H1 (cell line): ENCODE results near the gene FBN2. TPM values are rescaled to one million over a fixed set of nuclear protein-coding genes. Genes with fewer than 3 reads are reported as not detected.

Experiments
- BACH1 ChIP-seq: IDR thresholded peaks from 2 replicates; pipeline ENCODE4 v1.6.1; 2012; ENCODE audit warnings: low read length, improper control_type of control experiment
- CHD2 ChIP-seq: IDR thresholded peaks from 2 replicates; pipeline ENCODE4 v1.6.1; 2012; ENCODE audit warnings: low read length, improper control_type of control experiment
- EZH2 ChIP-seq: fragments of 200-600 bp; sonication (generic); IDR thresholded peaks from 2 replicates; pipeline ENCODE4 v1.7.1; 2012; ENCODE audit warnings: low read depth, mild to moderate bottlenecking, moderate library complexity, low read length, inconsistent platforms; ENCODE audit not compliant: severe bottlenecking
- GABPA ChIP-seq: IDR thresholded peaks from 2 replicates; pipeline ENCODE4 v1.6.1; 2011; ENCODE audit warnings: mild to moderate bottlenecking, low read length, moderate library complexity, borderline replicate concordance; ENCODE audit not compliant: insufficient read depth
- JUND ChIP-seq: IDR thresholded peaks from 2 replicates; pipeline ENCODE4 v1.6.1; 2011; ENCODE audit warnings: mild to moderate bottlenecking, improper control_type of control experiment, low read length
- RAD21 ChIP-seq, 2 experiments: IDR thresholded peaks in 1 of 2; conservative IDR thresholded peaks in 1 of 2; 2 replicates each; pipeline ENCODE4 v1.6.1; 2011; ENCODE audit warnings: low read depth in 2 of 2, low read length in 2 of 2, improper control_type of control experiment in 1 of 2, inconsistent platforms in 1 of 2, mild to moderate bottlenecking in 1 of 2, moderate library complexity in 1 of 2
- polyA plus RNA-seq, 7 experiments: library from polyadenylated mRNA; depleted of rRNA in 3 of 7; stranded (reverse) in 5 of 7; unstranded in 2 of 7; fragments of >200 nt in 5 of 7; fragments of 200-250 nt in 2 of 7; gene quantifications; 1 replicate in 5 of 7; 2 replicates in 1 of 7; 4 replicates in 1 of 7; pipeline versions ENCODE4 v1.2.1 to v1.2.3, GENCODE V29; 2011 to 2013; ENCODE audit warnings: missing spikeins in 2 of 7, mixed read lengths in 2 of 7
- total RNA-seq: library from RNA; stranded (reverse); fragmentation: NEBNext Ultra II Directional; extraction: Animal tissue kit (Norgen Biotek cat#: 25700); gene quantifications from 2 replicates; pipeline ENCODE4 v1.2.1, GENCODE V29; 2021
- TF ChIP-seq, protein P1 (sequence below): fragments of 300-600 bp; sonication (generic); IDR thresholded peaks from 2 replicates; pipeline ENCODE4 v1.7.1; 2012; ENCODE audit warnings: low read length, moderate library complexity, mild to moderate bottlenecking, inconsistent platforms; ENCODE audit not compliant: insufficient replicate concordance
- TF ChIP-seq, protein P2 (sequence below), 3 experiments: IDR thresholded peaks; 1 replicate in 2 of 3; 2 replicates in 1 of 3; pipeline versions ENCODE4 v1.5.1 to v1.6.1; 2011; ENCODE audit warnings: low read length in 3 of 3, mild to moderate bottlenecking in 3 of 3, inconsistent platforms in 2 of 3, low read depth in 1 of 3, moderate library complexity in 1 of 3; ENCODE audit not compliant: insufficient read depth in 1 of 3; ENCODE audit errors: control extremely low read depth in 1 of 3

FBN2 gene
- total and polyA plus RNA-seq, 2 of the 8 experiments (the other 6 are each of a cell fraction or from before 2014, with no cell fraction given) = 14.1 to 16.3 TPM

DNA sequence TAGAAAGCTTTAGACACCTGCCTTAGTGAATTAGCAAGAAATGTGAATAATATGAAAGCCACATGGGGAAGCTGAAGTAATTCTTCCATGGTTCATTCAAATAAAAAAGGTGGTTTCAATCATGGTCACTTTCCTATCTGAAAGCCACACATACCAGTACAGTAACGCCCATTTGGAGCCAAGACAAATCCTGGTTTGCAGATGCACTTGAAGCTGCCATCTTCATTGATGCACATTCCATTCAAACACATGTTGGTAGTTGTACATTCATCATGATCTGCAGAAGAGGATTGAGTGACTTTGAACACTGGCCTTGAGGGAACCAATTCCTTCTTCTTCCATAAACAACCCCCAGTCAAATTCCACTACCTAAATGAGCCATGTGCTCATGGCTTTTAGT, 161.5 kb downstream of the FBN2 start (continued):
- TF ChIP-seq, protein P1, sequence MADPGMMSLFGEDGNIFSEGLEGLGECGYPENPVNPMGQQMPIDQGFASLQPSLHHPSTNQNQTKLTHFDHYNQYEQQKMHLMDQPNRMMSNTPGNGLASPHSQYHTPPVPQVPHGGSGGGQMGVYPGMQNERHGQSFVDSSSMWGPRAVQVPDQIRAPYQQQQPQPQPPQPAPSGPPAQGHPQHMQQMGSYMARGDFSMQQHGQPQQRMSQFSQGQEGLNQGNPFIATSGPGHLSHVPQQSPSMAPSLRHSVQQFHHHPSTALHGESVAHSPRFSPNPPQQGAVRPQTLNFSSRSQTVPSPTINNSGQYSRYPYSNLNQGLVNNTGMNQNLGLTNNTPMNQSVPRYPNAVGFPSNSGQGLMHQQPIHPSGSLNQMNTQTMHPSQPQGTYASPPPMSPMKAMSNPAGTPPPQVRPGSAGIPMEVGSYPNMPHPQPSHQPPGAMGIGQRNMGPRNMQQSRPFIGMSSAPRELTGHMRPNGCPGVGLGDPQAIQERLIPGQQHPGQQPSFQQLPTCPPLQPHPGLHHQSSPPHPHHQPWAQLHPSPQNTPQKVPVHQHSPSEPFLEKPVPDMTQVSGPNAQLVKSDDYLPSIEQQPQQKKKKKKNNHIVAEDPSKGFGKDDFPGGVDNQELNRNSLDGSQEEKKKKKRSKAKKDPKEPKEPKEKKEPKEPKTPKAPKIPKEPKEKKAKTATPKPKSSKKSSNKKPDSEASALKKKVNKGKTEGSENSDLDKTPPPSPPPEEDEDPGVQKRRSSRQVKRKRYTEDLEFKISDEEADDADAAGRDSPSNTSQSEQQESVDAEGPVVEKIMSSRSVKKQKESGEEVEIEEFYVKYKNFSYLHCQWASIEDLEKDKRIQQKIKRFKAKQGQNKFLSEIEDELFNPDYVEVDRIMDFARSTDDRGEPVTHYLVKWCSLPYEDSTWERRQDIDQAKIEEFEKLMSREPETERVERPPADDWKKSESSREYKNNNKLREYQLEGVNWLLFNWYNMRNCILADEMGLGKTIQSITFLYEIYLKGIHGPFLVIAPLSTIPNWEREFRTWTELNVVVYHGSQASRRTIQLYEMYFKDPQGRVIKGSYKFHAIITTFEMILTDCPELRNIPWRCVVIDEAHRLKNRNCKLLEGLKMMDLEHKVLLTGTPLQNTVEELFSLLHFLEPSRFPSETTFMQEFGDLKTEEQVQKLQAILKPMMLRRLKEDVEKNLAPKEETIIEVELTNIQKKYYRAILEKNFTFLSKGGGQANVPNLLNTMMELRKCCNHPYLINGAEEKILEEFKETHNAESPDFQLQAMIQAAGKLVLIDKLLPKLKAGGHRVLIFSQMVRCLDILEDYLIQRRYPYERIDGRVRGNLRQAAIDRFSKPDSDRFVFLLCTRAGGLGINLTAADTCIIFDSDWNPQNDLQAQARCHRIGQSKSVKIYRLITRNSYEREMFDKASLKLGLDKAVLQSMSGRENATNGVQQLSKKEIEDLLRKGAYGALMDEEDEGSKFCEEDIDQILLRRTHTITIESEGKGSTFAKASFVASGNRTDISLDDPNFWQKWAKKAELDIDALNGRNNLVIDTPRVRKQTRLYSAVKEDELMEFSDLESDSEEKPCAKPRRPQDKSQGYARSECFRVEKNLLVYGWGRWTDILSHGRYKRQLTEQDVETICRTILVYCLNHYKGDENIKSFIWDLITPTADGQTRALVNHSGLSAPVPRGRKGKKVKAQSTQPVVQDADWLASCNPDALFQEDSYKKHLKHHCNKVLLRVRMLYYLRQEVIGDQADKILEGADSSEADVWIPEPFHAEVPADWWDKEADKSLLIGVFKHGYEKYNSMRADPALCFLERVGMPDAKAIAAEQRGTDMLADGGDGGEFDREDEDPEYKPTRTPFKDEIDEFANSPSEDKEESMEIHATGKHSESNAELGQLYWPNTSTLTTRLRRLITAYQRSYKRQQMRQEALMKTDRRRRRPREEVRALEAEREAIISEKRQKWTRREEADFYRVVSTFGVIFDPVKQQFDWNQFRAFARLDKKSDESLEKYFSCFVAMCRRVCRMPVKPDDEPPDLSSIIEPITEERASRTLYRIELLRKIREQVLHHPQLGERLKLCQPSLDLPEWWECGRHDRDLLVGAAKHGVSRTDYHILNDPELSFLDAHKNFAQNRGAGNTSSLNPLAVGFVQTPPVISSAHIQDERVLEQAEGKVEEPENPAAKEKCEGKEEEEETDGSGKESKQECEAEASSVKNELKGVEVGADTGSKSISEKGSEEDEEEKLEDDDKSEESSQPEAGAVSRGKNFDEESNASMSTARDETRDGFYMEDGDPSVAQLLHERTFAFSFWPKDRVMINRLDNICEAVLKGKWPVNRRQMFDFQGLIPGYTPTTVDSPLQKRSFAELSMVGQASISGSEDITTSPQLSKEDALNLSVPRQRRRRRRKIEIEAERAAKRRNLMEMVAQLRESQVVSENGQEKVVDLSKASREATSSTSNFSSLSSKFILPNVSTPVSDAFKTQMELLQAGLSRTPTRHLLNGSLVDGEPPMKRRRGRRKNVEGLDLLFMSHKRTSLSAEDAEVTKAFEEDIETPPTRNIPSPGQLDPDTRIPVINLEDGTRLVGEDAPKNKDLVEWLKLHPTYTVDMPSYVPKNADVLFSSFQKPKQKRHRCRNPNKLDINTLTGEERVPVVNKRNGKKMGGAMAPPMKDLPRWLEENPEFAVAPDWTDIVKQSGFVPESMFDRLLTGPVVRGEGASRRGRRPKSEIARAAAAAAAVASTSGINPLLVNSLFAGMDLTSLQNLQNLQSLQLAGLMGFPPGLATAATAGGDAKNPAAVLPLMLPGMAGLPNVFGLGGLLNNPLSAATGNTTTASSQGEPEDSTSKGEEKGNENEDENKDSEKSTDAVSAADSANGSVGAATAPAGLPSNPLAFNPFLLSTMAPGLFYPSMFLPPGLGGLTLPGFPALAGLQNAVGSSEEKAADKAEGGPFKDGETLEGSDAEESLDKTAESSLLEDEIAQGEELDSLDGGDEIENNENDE = no peak
- TF ChIP-seq, protein P2, sequence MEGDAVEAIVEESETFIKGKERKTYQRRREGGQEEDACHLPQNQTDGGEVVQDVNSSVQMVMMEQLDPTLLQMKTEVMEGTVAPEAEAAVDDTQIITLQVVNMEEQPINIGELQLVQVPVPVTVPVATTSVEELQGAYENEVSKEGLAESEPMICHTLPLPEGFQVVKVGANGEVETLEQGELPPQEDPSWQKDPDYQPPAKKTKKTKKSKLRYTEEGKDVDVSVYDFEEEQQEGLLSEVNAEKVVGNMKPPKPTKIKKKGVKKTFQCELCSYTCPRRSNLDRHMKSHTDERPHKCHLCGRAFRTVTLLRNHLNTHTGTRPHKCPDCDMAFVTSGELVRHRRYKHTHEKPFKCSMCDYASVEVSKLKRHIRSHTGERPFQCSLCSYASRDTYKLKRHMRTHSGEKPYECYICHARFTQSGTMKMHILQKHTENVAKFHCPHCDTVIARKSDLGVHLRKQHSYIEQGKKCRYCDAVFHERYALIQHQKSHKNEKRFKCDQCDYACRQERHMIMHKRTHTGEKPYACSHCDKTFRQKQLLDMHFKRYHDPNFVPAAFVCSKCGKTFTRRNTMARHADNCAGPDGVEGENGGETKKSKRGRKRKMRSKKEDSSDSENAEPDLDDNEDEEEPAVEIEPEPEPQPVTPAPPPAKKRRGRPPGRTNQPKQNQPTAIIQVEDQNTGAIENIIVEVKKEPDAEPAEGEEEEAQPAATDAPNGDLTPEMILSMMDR (IDR thresholded peaks at IDR 0.05; ENCODE audit: control extremely low read depth in 1 of 3, insufficient read depth in 1 of 3, low read depth in 1 of 3, low read length in 3 of 3) = no peak
- TF ChIP-seq JUND (no peak), CHD2 (no peak), RAD21 (IDR thresholded peaks at IDR 0.05 in 1 of 2, conservative IDR thresholded peaks at IDR 0.05 in 1 of 2; ENCODE audit: low read depth in 2 of 2, low read length in 2 of 2) (no peak), EZH2 (no peak), GABPA (no peak), BACH1 (no peak)
